ENCODE measurements around the gene FOXC1.

The FOXC1 gene

GRCh38 chr6:1657116-1657770 is 47.5 kb downstream of the FOXC1 start:
- no peaks in the 10 kb centered on the region for H3K9me3 Mint-ChIP-seq
- H3K27me3 Mint-ChIP-seq, result no peaks in the 10 kb centered on the region
- CTCF ChIA-PET, result no interaction called here
- no peak overlapping the region for H3K4me3 Mint-ChIP-seq
- H3K27ac Mint-ChIP-seq, result no peak overlapping the region
- H3K36me3 Mint-ChIP-seq, result no peaks in the 10 kb centered on the region
- no peak for DNase-seq
- H3K4me1 Mint-ChIP-seq, result no peaks in the 10 kb centered on the region

GRCh38 chr6:1657771-1658165 is 48.1 kb downstream of the FOXC1 start:
- H3K27ac Mint-ChIP-seq, result no peak overlapping the region
- no peak overlapping the region for H3K4me3 Mint-ChIP-seq
- no peaks in the 10 kb centered on the region for H3K4me1 Mint-ChIP-seq
- CTCF ChIA-PET, result no interaction called here
- no peaks in the 10 kb centered on the region for H3K27me3 Mint-ChIP-seq
- no peaks in the 10 kb centered on the region for H3K9me3 Mint-ChIP-seq
- no peaks in the 10 kb centered on the region for H3K36me3 Mint-ChIP-seq
- no peak for DNase-seq

GRCh38 chr6:1658212-1659005 is 48.7 kb downstream of the FOXC1 start:
- H3K4me3 Mint-ChIP-seq, result no peak overlapping the region
- no peaks in the 10 kb centered on the region for H3K27me3 Mint-ChIP-seq
- H3K27ac Mint-ChIP-seq, result no peak overlapping the region
- CTCF ChIA-PET, result no interaction called here
- DNase-seq, result no peak
- no peaks in the 10 kb centered on the region for H3K4me1 Mint-ChIP-seq
- H3K36me3 Mint-ChIP-seq, result no peaks in the 10 kb centered on the region
- no peaks in the 10 kb centered on the region for H3K9me3 Mint-ChIP-seq

GRCh38 chr6:1659816-1660215 is 50.1 kb downstream of the FOXC1 start:
- CTCF ChIA-PET, result no interaction called here
- no peaks in the 10 kb centered on the region for H3K4me1 Mint-ChIP-seq
- H3K4me3 Mint-ChIP-seq, result no peak overlapping the region
- no peaks in the 10 kb centered on the region for H3K27me3 Mint-ChIP-seq
- H3K27ac Mint-ChIP-seq, result no peak overlapping the region
- H3K9me3 Mint-ChIP-seq, result no peaks in the 10 kb centered on the region
- H3K36me3 Mint-ChIP-seq, result no peaks in the 10 kb centered on the region
- DNase-seq, result no peak

GRCh38 chr6:1662534-1662933 is 52.8 kb downstream of the FOXC1 start:
- H3K36me3 Mint-ChIP-seq, result no peaks in the 10 kb centered on the region
- CTCF ChIA-PET, result interaction anchor here (1.5 kb wide), 1 partner anchor 11 kb away, joined by 3 read pairs; no protein-coding TSS in a partner anchor

More at GRCh38 chr6:1662534-1662933, 52.8 kb downstream of the FOXC1 start:
- no peak for DNase-seq
- Mint-ChIP-seq H3K27ac (no peak overlapping the region), H3K4me3 (no peak overlapping the region), H3K9me3 (no peaks in the 10 kb centered on the region), H3K4me1 (no peaks in the 10 kb centered on the region), H3K27me3 (no peaks in the 10 kb centered on the region)
